HG03196 (cell line): ENCODE data around the gene SESN2.

Source experiments
- ATAC-seq: cut with Tn5 transposase; IDR thresholded peaks from one replicate; pipeline ENCODE4 v1.9.1; 2021; ENCODE audit not compliant: unreplicated experiment

The SESN2 gene

DNA sequence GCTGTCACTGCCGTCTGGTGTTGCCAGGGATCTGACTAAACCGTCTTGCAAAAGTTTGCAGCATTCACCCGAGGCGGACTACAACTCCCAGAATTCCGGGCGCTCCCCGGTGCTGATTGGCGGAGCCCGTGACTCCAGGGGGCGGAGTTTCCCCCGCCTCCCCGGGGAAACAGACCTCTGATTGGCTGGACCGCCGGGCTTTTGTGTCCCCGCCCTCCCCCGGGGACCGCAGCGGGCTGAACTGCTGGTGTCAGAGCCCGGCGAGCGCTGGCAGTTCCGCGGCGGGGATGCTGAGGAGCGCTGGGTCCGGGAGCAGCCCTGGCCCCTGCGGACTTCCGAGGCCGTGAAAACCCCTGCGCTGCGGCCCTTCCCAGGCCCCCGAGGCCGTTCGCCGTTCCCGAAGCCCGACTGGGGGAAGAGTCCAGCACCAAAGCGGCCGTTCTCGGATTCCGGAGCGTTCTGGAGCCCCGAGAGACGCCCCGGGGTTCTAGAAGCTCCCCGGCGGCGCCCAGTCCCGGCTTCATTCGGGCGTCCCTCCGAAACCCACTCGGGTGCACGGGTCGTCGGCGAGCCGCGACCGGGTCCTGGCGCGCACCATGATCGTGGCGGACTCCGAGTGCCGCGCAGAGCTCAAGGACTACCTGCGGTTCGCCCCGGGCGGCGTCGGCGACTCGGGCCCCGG is at the start of gene SESN2:
Gene SESN2 (plus strand): TSS at position 267 of the 682 bp plus-strand sequence. CDS start 330 bp downstream, at position 597.
- ATAC-seq: peak; percentile 88

- no peak for ATAC-seq
These were observed 49.6 kb upstream of the SESN2 start for GRCh38 chr1:28209700-28210099.

- ATAC-seq: no peak
These were observed 46.0 kb upstream of the SESN2 start for GRCh38 chr1:28213315-28213714.

- no peak for ATAC-seq
These were observed 30.2 kb upstream of the SESN2 start for GRCh38 chr1:28229089-28229488.

DNA sequence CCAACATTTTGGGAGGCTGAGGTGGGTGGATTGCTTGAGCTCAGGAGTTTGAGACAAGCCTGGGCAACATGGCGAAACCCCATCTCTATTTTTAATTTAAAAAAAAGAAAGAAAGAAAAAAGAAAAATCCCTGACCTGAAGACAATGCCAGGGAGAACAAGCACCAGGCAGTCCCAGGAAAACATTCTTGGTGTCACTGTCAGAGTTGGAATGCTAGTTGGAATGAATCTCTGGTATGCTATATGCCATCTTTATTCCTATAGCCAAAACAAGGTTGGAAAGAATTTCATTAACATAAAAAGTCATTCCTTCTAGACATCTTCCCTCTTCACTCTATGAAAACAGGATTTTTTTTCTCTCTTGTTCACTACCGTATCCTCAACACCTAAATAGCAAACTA is 29.3 kb upstream of the SESN2 start:
- no peak for ATAC-seq

DNA sequence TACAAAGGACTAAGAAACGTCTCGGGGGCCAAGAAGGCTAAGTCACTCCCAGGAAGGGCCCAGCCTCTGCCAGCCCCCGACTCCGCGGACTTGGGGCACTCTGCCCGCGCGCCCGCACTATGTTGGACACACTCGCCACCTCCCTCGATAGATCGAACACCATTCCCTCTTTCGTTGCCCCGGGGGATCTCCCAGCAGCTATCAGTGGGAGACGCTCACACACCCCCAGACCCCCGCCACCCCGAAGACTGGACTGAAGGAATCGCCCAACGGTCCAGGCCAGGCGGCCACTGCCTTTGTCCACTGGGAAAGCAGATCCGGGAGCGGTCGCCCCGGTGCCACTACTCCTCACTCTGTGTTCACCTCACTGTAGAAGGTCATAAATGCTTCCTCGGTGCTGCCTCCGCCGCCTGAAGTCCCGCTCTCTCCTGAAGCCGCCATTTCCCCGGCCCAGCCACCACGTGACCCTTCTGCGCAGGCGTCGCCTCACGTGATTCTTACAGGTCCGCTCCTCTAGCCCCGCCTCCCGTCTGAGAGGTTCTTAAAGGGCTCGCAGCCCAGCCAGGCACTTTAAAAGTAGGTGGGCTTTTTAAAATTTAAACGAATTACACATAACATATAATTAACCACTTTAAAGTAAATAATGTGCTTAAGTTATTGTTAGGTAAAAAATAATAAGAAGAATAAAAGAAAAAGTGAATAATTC is 26.6 kb upstream of the SESN2 start, which contains the start of gene DNAJC8:
Gene DNAJC8 (minus strand): TSS at position 472 of the 706 bp plus-strand sequence. CDS start 31 bp downstream, at position 441.
- peak; percentile 49 for ATAC-seq

DNA sequence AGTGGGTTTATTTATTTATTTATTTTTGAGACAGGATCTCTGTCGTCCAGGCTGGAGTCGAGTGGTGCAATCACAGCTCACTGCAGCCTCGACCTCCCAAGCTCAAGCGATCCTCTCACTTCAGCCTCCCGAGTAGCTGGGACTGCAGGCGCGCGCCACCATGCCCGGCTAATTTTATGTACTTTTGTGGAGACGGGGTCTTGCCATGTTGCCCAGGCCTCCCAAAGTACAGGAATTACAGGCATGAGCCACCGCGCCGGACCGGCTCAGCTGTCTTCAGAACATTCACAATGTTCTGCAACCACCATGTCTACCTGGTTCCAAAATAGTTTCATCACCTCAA is 26.1 kb upstream of the SESN2 start:
- no peak for ATAC-seq

DNA sequence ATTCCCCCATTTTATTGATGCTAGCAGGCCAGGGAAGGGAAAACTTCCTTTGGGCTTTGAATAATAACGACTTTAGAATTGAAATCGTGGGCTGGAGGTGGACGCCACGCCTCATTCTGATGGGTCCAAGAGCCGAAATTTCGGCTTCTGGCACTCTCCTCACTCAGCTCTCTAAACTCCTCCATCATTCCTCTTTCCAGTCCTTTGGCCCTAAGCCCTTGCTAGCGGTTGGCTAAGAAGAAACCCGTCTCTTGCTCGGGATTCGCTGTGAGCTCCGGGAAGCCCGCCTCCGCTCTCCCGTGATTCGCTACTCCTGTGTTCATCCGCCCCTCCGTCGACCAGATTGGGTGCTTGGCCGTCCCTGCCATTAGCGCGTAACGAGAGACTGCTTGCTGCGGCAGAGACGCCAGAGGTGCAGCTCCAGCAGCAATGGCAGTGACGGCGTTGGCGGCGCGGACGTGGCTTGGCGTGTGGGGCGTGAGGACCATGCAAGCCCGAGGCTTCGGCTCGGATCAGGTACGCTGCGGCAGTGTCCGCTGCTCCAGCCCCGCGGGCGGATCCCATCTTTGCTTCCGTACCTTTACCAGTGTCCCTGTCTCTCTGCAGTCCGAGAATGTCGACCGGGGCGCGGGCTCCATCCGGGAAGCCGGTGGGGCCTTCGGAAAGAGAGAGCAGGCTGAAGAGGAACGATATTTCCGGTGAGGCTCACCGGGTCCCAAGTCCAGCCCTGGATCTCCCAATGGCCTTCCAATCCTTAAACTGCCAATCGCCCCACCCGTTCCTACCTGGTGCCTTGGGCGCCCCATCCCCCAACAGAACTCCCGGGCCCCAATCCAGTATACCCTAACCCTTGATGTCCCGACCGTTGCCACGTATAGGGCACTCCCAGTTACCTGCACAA is 23.3 kb upstream of the SESN2 start, which contains the start of gene ATP5IF1:
Gene ATP5IF1 (plus strand): TSS at position 370 of the 901 bp plus-strand sequence. CDS start 60 bp downstream, at position 430.
- ATAC-seq: peak; percentile 73

DNA sequence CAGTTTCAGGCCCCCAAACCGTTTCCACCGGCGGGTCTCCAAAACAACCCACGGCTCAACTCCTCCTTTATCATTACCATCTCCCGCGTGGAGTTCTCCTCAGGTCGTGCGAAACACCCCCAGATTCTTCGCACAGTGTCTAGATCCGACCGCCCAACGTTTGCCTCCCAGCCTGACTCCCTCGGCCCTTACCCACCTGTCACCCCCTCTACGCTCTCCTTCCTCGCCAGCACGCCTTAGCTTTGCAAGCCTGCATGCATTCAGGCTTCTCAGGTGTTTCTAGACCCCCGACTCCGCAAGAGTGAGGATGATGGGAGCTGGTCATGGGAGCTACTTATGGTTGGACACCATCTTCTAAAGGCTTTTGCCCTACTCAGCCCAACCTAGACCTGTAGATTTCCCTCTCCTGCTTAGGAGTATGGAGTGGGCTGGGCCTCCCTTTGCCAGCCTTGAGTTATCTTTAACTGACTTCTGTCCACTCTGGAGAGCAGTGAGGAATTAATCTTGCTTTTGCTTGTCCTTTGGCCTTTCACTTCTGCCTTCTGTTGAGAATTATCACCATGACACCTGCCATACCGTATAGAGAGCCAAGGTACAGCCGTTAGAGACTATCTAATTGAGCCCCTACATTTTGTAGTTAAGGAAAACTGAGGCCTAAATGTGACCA is 22.5 kb upstream of the SESN2 start:
- no peak for ATAC-seq

DNA sequence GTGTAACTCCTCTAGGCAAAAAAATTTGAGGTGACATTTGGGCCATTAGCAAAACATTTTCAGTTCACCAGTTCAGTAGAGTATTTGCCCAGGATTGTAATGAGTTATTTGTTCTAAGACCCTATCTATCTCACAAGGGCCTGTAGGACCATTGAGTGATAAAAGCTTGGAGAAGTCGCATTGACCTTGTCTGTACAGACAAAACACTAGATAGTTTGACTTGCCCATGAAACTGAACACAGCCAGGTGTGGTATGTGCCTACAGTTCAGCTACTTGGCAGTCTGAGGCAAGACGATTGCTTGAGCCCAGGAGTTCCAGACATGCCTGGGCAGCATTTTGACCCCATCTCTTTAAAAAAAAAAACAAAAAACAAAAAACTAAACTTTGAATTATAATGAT is 20.3 kb upstream of the SESN2 start:
- no peak for ATAC-seq

DNA sequence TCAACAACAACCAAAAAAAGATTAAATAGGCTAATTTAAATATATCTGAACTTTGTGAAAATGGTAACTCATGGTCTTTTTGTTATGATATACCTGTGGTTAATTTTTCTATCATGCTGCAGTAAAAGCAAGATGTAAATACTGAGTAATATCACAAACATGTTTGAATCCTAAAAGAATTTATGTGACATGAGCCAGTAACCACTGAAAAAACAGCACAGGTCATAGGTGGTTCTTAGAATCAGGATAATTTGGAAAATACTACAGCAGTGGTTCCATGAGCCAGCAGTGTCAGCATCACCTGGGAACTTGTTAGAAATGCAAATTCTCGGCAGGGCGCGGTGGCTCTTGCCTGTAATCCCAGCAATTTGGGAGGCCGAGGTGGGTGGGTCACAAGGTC is 19.3 kb upstream of the SESN2 start:
- ATAC-seq: no peak

DNA sequence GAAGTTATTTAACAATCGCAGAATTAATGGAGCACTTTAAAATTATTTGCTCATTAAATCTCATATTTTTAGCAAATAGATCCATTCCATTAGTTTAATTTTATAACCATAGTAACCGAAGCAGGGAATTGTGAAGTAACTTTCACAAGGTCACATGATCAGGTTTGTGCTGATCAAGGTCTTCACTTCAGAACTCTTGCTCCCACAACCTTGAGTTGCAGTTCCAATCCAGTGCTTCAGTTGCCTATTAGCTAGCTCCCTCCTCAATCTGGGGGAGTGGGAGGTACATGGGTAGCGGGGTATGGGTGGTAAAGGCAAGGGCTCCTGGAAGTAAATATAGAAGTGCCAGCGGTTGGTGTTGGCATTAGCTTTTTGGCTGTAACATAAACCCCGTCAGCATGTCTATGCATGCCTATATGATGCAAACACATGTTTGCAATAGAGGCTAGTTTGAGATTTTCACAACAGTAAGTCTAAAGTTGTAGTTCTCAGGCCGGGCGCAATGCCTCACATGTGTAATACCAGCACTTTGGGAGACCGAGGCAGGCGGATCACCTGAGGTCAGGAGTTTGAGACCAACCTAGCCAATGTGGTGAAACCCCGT is 17.6 kb upstream of the SESN2 start:
- ATAC-seq: no peak

GRCh38 chr1:28243685-28244311 is 15.5 kb upstream of the SESN2 start:
- no peak for ATAC-seq

GRCh38 chr1:28244549-28245251 is 14.6 kb upstream of the SESN2 start:
- ATAC-seq: no peak

GRCh38 chr1:28246427-28246832 is 12.9 kb upstream of the SESN2 start:
- no peak for ATAC-seq

- no peak for ATAC-seq
These were observed 11.6 kb upstream of the SESN2 start for GRCh38 chr1:28247612-28248272.

GRCh38 chr1:28248273-28249012 is 10.9 kb upstream of the SESN2 start:
- ATAC-seq: peak; percentile 26
